Measurements from ENCODE around the gene PDE10A.

DNA sequence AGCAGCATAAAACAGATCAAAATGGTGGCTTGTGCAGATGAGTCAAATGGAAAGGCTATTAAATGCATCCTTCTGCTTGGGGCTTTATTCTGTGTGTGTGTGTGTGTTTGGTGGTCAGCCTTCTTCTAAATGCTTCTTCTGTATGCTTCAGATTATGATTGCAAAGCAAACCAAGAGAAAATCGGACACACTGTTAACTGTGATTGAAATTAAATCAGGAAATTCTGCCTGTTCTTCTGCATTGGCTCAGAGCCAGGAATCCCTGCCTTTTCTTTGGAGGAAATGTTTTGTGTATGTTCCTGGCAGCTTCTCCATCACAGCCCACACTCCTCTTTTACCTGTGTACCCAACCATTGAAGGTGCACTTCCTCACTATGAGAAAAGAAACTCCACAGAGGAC lies 22.3 kb upstream of the PDE10A start:
- TF ChIP-seq ZNF8 (CRISPR knock-in tag; IDR thresholded peaks at IDR 0.05) (no peak), CSRNP3 (CRISPR knock-in tag; IDR thresholded peaks at IDR 0.05) (no peak), TCF4 (CRISPR knock-in tag; IDR thresholded peaks at IDR 0.05; ENCODE audit: borderline replicate concordance) (no peak), ESRRG (CRISPR knock-in tag; IDR thresholded peaks at IDR 0.05) (no peak), ARNTL (CRISPR knock-in tag; IDR thresholded peaks at IDR 0.05; ENCODE audit: borderline replicate concordance, low read depth) (no peak), SNAI2 (CRISPR knock-in tag; IDR thresholded peaks at IDR 0.05) (no peak)
- TF ChIP-seq, protein P1, sequence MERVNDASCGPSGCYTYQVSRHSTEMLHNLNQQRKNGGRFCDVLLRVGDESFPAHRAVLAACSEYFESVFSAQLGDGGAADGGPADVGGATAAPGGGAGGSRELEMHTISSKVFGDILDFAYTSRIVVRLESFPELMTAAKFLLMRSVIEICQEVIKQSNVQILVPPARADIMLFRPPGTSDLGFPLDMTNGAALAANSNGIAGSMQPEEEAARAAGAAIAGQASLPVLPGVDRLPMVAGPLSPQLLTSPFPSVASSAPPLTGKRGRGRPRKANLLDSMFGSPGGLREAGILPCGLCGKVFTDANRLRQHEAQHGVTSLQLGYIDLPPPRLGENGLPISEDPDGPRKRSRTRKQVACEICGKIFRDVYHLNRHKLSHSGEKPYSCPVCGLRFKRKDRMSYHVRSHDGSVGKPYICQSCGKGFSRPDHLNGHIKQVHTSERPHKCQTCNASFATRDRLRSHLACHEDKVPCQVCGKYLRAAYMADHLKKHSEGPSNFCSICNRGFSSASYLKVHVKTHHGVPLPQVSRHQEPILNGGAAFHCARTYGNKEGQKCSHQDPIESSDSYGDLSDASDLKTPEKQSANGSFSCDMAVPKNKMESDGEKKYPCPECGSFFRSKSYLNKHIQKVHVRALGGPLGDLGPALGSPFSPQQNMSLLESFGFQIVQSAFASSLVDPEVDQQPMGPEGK (CRISPR knock-in tag; IDR thresholded peaks at IDR 0.05; ENCODE audit: borderline replicate concordance): no peak
- TF ChIP-seq, protein P2, sequence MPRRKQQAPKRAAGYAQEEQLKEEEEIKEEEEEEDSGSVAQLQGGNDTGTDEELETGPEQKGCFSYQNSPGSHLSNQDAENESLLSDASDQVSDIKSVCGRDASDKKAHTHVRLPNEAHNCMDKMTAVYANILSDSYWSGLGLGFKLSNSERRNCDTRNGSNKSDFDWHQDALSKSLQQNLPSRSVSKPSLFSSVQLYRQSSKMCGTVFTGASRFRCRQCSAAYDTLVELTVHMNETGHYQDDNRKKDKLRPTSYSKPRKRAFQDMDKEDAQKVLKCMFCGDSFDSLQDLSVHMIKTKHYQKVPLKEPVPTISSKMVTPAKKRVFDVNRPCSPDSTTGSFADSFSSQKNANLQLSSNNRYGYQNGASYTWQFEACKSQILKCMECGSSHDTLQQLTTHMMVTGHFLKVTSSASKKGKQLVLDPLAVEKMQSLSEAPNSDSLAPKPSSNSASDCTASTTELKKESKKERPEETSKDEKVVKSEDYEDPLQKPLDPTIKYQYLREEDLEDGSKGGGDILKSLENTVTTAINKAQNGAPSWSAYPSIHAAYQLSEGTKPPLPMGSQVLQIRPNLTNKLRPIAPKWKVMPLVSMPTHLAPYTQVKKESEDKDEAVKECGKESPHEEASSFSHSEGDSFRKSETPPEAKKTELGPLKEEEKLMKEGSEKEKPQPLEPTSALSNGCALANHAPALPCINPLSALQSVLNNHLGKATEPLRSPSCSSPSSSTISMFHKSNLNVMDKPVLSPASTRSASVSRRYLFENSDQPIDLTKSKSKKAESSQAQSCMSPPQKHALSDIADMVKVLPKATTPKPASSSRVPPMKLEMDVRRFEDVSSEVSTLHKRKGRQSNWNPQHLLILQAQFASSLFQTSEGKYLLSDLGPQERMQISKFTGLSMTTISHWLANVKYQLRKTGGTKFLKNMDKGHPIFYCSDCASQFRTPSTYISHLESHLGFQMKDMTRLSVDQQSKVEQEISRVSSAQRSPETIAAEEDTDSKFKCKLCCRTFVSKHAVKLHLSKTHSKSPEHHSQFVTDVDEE (CRISPR knock-in tag; IDR thresholded peaks at IDR 0.05): no peak
- TF ChIP-seq, protein P3, sequence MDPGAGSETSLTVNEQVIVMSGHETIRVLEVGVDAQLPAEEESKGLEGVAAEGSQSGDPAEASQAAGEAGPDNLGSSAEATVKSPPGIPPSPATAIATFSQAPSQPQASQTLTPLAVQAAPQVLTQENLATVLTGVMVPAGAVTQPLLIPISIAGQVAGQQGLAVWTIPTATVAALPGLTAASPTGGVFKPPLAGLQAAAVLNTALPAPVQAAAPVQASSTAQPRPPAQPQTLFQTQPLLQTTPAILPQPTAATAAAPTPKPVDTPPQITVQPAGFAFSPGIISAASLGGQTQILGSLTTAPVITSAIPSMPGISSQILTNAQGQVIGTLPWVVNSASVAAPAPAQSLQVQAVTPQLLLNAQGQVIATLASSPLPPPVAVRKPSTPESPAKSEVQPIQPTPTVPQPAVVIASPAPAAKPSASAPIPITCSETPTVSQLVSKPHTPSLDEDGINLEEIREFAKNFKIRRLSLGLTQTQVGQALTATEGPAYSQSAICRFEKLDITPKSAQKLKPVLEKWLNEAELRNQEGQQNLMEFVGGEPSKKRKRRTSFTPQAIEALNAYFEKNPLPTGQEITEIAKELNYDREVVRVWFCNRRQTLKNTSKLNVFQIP (CRISPR knock-in tag; IDR thresholded peaks at IDR 0.05; ENCODE audit: borderline replicate concordance, low read depth): no peak

Data from SK-N-SH treated with all-trans-retinoic acid at 6 μM for 48 hours (cell line).